Activated CD4-positive, alpha-beta T cell treated with anti-CD3 and anti-CD28 coated beads for 1 hour (primary cell): ENCODE results near the gene UACA.
"Not testable (repeated sequence)": the region's sequence is repeated elsewhere in the genome, so short reads cannot be mapped to it uniquely, and the experiment has no call there.

Source experiments
- DNase-seq: peaks from one replicate; pipeline ENCODE4 v3.0.0-alpha.2; 2020

The UACA gene, protein sequence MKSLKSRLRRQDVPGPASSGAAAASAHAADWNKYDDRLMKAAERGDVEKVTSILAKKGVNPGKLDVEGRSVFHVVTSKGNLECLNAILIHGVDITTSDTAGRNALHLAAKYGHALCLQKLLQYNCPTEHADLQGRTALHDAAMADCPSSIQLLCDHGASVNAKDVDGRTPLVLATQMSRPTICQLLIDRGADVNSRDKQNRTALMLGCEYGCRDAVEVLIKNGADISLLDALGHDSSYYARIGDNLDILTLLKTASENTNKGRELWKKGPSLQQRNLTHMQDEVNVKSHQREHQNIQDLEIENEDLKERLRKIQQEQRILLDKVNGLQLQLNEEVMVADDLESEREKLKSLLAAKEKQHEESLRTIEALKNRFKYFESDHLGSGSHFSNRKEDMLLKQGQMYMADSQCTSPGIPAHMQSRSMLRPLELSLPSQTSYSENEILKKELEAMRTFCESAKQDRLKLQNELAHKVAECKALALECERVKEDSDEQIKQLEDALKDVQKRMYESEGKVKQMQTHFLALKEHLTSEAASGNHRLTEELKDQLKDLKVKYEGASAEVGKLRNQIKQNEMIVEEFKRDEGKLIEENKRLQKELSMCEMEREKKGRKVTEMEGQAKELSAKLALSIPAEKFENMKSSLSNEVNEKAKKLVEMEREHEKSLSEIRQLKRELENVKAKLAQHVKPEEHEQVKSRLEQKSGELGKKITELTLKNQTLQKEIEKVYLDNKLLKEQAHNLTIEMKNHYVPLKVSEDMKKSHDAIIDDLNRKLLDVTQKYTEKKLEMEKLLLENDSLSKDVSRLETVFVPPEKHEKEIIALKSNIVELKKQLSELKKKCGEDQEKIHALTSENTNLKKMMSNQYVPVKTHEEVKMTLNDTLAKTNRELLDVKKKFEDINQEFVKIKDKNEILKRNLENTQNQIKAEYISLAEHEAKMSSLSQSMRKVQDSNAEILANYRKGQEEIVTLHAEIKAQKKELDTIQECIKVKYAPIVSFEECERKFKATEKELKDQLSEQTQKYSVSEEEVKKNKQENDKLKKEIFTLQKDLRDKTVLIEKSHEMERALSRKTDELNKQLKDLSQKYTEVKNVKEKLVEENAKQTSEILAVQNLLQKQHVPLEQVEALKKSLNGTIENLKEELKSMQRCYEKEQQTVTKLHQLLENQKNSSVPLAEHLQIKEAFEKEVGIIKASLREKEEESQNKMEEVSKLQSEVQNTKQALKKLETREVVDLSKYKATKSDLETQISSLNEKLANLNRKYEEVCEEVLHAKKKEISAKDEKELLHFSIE (N-terminal part only)

DNA sequence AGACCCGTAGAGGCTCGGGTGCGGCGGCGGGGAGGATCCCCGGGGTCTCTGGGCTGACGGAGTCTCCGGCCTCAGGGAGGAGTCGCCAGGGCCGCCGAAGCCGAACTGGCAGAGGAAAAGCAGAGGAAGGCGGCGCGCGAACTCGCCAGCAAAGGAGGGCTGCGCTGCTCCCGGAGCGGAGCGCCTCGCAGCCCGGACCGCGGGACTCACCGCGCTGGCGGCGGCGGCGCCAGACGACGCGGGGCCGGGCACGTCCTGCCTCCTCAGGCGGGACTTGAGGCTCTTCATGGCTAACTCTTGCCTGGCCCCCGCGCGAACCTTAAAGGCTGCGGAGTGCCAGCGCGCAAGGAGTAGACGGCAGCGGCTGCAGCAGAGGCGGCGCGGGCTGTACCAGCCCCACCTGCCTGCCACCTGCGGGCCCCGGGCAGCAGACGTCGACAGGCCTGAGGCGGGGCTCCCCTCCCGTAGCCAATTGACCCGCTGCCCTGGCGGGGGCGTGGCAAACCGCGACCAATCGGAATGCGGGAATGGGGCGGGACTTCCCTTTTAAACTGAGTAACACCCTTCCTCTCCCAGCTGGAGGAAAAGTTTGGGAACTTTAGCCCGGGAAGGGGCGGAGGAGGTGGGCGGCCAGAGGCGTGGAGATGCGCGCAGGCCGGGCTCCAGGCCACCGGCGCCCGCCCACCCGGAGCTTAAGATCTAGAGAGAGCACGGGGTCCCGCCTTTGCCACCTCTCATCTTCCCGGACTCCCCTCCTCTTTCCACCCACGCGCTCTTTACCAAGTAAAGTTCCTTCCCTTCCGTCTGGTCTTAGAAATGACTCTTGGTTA lies at the start of gene UACA:
UACA (minus strand) TSS at position 439 of the 830 bp plus-strand sequence; CDS start at position 288, 151 bp downstream.
- peak; percentile 54 for DNase-seq

DNA sequence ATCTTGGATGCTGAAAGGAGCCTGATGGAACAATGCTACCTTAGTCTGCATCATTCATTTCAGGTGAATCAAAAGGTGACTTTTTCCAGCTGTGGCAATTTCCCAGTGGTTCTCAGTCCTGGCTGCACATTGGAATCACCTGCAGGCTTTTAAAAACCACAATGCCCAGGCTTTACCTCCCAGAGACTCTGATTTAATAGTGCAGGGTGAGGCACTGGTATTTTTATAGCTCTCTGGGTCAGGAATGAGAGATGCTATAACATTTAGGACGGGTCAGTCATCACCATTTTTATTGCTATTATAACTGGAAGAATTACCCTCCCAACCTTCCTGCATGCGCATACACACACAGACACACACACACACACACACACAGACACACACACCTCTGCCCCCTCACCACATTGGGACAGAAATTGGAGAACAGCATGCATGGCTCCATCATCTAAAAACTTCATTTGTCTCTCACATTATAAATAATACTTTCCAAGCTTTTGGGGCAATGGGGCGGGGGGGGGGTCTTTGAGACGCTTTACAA lies 49.5 kb upstream of the UACA start:
- DNase-seq, result no peak

- no peak for DNase-seq
These were observed 47.7 kb upstream of the UACA start for GRCh38 chr15:70810916-70811578.

DNA sequence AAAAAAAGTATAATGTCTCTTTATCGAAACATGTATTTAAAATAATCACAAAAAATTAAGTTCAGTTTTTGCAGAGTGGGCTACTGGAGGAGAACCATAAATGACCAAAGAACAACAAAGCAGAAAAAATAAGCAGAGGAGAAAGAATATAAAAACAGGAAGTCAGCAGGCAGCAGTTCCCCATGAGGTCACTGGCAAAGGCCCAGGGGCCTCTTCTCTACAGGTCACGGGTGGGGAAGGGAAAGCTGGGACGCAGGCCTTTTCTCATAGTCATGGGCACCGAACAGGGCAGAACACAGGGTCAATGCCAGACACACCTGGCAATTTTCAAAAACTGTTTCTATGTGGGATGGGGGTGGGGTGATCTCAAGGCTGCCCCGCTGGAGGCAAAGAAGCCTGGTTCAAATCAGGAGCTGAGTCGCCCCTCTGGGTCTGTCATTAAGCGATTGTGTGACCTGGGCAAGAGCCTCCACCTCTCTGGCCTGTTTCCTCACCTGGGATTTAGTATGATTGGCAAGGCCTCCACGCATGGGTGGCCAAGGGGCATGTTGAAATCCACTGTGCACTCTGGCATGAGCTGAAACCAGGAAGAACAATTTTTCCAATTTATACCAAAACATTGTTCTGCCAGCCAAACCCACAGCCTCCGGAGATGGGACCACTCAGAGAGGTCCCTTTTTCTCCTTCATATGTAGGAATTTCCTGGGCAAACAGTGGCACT lies 43.8 kb upstream of the UACA start:
- DNase-seq, result no peak

DNA sequence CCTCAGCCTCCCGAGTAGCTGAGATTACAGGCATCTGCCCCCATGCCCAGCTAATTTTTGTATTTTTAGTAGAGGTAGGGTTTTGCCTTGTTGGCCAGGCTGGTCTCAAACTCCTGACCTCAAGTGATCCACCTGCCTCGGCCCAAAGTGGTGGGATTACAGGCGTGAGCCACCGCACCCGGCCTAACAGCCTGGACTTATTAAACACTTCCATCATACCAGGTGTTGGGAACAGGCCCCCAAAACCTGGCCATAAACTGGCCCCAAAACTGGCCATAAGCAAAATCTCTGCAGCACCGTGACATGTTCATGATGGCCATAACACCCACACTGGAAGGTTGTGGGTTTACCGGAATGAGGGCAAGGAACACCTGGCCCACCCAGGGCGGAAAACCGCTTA lies 41.0 kb upstream of the UACA start:
- not testable (repeated sequence) for DNase-seq

DNA sequence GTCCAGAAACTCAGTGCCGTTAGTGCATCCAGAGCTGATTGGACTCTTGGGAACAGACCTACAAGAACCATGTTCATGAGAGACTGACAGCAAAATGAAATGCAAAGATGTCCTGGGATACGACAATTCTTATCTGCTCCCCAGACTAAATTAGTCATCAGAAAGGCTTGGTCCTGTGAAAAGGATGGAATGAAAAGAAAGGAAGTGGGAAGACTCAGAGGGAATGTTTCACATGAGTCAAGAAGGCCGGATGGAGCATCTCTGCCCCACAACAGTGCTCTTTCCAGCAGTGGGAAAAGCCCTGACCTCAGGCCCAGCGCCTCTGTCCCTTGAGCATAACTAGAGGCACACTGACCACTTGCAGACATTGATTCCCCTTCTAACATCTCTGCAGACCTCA lies 39.3 kb upstream of the UACA start:
- no peak for DNase-seq

DNA sequence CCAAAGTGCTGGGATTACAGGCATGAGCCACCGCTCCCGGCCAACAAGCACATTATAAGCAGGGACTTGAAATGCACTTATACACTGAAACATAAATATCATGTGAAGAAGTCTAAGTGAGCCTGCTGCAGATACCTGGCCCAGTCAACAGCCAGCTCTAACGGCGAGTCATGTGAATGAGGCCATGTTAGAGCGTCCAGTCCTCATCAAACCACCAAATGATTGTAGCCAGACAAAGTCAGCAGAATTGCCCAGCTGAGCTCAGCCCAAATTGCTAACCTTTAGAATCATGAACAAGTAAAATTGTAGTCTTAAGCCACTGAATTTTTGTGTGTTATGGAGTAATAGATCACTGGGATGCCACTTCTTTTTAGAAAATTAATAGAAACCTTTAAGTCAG lies 37.8 kb upstream of the UACA start:
- no peak for DNase-seq

DNA sequence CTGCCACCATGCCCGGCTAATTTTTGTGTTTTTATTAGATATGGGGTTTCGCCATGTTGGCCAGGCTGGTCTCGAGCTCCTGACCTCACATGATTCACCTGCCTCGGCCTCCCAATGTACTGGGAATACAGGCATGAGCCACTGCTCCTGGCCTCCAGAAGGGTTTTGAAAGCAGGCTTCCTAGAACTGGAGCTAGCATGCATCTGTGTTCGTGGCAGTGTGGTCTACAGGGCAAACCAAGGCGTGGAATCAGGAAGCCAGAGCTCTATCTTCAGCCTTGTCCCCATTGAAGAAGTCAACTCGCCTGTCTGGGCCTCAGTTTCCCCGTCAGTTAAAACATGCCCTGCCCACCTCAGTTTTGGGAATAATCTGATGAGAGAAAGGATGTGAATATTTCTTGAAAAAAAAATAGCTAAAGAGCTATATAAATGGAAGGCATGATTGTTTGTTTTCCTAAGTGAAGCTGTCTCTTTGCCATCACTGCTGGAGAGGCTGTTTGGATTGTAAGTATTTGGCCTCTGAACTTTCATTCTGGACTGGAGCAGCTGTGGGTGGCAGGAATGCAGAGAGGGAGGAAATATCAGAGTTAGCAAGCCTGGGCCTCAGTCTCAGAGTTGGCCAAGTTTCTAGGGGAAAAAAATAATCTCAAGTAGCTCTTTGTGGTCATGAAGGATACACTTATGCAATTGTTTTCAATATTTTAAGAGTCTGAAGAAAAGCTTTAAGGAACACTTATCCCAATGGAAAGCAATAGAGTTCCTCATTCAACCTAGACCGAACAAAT lies 36.5 kb upstream of the UACA start:
- DNase-seq, result no peak

DNA sequence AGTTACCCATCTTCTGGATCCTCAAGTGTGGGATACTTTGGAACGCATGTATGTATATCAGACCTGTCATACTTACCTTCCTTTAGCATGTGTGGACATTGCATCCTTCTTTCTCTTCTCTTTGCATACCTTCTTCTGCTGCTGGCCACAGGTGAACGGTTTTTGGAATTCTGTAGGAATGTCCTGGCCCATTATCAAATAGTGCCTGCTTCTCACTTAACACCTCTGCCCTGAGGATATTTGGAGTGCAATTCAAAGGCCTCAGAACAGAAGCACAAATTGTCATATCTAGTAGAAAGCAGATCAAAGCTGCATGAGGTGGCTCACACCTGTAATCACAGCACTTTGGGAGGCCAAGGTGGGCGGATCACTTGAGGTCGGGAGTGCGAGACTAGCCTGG lies 34.1 kb upstream of the UACA start:
- no peak for DNase-seq

DNA sequence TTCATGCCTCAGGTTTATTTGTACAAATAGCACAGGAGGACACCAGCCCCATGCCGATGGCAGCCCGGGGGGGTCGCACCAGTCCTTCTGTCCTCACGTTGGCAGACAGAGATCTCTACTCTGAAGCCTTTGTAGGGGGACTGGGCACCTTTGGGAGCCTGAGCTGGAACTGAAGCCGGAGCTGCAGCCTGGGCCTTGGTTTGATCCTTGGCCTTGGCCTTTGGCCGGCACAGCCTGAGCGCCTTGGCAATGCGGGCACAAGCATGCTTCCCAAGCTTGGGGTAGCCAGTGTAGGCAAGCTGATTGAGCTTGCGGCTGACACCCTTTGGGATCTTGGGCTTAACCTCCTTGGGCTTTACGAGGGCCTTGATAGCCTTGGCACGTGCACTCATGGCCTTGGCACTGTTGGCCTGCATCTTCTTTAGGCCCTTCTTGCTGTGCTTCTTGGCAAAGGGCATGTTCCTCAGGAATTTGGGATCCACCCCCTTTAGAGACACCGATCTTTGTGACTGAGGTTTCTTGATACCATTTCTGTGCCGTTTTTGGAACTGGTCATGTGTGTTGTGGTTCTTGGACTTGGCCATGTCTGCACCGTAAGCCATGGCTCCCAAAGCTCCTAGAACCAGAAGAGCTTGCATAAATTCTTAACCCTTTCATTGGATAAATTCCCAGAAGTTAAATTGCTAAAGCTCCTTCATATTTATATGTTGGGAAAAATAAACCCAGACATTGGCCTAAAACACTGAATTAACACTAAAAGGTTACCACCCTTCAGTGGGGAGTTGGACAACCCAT lies 33.4 kb upstream of the UACA start:
- DNase-seq, result no peak

GRCh38 chr15:70795311-70795665 lies 31.9 kb upstream of the UACA start:
- no peak for DNase-seq

DNA sequence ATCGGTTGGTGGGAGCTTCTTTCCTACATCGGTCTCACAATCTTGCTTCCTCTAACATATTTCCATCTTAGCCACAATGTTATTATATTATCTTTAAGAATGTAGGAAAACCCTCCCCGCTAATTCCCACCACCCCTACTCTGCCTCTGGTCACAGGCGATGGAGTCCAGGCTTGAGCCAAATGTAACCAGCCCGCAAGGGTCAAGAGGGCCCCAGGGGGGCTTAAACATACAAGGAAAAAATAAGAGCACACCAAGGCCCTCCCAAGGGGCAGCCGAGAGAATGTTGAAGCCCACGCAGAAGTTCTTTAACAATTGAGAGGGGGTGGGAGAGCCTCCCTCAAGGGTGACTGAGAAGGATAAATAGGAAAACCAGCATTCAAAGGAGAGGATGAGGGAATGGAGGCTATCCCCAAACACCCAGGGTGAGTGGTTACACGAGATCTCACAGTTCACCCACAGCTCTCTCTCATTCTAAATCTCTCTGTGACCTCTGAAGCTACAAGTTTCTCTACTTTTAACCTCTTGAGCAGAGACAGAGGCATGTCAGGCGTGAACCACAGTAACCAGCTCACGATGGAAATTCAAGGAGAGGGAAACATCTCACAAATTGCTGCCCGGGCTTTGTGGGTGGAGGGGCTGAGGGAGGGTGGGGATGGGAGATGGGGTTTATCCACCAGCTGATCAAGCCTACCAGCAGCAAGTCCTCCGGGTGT lies 31.4 kb upstream of the UACA start:
- no peak for DNase-seq

DNA sequence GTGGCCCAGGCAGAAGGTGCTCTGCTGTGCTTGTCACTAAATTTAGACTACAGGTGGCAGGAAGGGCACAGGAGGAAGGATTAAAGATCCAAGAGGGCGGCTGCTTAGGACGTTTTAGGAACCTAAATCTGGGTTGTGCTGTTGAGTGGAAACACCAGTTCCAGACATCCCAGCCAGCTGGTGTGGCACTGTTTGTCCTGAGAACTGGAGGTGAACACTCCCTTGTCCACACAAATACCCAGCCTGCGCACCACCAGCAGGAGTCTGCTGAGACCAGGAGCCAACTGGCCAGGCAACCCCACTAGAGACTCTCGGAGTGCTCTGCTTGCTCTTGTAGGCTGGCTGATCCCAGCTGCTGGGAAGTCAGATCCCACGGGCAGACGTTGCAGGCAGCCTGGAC lies 30.3 kb upstream of the UACA start:
- no peak for DNase-seq

- no peak for DNase-seq
These were observed 28.8 kb upstream of the UACA start for GRCh38 chr15:70792171-70792573.

DNA sequence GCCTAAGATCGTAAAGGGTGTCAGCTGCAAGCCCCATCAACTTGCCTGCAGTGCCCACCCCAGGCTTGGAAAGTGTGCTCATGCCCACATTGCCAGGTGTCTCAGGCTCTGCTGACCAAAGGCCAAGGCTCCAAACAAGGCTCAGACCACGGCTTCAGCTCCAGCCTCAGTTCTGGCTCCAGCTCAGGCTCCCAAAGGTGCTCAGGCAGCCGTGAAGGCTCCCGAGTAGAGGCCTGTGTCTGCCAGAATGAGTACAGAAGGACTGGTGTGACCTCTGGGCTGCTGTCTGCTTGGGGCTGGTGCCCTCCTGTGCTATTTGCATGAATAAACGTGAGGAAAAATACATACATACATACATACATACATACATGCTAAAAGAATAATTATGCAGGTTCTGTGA lies 27.9 kb upstream of the UACA start:
- DNase-seq, result no peak

- no peak for DNase-seq
These were observed 25.9 kb upstream of the UACA start for GRCh38 chr15:70789213-70789612.

DNA sequence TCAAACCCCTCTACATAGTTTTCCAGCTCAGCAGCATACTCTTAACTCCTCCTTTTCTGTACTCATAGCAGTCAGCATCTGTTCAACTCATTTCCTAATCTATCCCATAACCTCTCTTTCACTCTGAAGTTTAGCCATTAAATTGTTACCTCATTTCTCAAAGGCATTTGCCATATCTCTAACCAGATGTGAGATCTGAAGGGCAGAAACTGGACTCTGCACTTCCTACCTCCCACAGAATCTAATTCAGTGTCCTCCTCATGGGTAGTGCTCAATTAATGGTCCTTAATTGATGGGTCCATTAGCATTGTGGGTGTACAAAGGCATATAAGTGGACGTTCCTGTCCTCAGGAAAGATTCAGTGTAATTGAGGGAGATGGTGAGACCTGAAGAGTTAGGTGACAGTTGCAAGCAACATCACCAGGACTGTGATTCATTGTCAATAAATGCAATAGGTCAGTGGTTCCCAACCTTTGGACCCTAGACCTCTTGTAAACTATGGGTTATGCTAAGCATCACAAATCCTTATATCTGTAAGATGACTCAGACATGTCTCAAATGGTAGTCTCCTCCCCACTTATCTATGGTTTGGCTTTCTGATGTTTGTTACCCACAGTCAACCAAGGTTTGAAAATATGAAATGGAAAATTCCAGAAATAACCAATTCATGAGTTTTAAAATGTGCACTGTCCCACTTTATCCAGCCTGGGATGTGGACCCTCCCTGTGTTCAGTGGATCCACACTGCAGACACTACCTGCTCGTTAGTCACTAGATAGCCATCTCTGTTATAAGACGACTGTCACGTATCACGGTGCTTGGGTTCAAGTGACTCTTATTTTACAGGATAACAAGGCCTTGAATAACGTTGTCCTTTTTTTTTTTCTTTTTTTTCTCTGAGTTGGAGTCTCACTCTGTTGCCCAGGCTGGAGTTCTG lies 25.0 kb upstream of the UACA start:
- no peak for DNase-seq
